ENCODE results near the gene KCTD20. TPM values are rescaled to one million over a fixed set of nuclear protein-coding genes. Genes with fewer than 3 reads are reported as not detected.

KCTD20 gene
- total RNA-seq, 1 donor from 2014 or later = 52.3 TPM

DNA sequence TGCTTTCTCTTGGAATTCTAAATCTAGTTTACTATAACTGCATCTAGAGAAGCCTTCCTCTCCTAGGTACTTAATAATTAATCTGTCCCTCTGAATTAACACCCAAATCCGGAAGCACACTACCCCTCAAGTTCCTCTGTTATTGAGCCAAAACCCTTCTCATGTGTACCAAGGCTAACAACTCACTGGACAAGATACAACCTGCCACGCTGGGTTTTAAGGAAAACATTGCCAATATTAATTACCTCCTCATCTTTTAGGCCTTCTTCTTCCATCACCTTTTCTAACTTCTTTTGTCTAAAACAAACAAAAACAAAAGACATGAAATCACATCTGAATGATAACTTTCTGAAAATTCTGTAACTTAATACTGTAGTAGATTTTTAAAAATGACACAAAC is 82.5 kb downstream of the KCTD20 start:
- no peak for DNase-seq (ENCODE audit: low read depth)

DNA sequence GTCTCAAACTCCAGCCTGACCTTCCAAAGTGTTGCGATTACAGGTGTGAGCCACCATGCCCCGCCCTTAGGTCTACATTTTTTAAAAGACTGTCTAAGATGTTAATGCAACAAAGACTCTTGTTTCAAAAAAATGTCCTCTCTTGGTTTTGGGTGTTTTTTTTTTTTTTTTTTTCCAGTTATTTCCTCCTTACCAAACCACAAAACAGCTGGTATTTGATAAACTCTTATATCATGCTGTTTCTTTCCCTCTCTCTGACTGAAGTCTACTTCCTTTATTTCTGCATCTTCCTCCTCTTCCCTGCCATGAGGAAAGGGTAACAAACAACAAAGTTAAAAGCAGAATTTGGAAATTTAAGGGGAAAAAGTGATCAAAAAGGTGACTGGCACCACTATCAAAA is 83.3 kb downstream of the KCTD20 start:
- peak; percentile 27 for DNase-seq (ENCODE audit: low read depth)

DNA sequence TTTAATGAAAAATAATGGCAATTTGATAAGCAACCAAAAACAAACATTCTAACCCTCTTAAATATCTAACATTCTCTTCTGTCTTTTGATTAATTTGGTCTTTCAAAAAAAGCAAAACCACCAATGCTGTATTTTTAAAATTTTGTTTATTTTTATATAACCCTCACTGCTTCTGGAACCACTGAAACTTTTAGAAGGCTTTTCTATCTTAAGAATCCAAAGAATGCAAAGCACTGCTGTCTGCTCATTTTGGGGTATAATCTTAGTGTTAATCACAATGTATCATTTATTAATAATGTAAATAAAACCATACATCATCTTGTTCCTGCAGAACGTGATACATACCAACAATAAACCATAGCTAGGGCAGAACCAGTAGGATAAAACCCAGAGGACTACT is 90.5 kb downstream of the KCTD20 start:
- DNase-seq (ENCODE audit: low read depth) = no peak

DNA sequence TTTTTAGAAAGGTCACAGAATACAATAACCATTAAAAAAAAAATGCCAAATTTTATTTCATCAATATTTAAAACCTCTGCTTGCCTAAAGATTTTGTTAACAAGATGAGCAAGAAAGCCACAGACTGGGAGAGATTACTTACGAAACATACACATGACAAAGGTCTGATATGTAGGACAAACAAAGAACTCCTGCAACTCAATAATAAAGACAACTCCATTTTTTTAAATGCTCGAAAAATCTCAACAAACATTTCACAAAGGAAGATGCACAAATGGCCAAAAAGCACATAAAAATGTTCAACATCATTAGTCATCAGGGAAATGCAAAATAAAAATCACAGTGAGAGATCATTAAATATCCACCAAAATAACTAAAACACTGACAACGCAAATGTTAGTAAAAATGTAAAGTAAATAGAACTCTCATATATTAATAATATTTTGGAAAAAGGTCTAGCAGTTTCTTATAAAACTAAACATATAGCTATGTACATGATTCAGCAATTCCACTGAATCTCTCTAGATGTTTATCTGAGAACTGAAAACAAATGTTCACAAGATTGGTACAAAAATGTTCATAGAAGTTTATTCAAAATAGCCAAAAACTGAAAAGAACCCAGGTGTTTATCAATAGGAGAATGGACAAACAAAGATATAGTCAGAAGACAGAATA is 94.2 kb downstream of the KCTD20 start:
- no peak for DNase-seq (ENCODE audit: low read depth)

DNA sequence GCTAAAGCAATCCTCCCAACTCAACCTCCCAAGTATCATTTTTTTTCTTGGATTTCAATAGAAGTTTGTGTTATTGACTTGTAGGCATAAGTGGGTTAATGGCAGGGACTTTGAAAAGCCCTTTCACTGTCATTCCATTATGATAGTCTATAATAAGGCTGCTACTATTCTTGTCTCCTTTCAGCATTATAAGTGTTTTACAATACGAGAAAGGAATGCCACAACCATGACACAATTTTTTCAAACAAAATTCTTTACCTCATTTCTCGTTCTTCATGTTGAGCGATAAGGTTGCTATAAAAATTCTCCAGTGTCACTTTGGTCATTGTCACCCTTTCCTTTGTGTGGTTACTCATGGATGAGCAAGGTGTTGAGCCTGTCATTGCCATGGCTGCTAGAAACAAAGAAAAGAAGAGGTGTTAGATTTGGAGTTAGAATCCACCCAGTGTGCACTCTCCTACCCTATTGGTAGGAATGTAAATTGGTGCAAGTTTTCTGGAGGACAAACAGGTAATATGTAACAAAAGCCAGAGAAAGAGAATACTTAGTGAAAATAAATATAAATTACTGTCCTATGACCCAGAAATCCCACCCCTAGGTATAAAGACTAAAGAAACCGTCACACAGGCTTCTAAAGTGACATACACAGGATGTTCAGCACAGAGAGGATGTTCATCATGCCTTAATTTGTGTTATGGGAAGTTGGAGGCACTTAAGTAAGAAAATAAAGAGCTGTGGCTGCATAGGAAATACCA is 97.2 kb downstream of the KCTD20 start:
- DNase-seq (ENCODE audit: low read depth) = no peak

Other genes starting within 250 kb of the KCTD20 start
- gene BRPF3, start 246.3 kb upstream of the KCTD20 start, total RNA-seq = 18.5 and 23.2 TPM in 2 replicates
- gene PNPLA1, start 172.9 kb upstream of the KCTD20 start, total RNA-seq = not detected in 2 replicates
- gene BNIP5, start 106.1 kb upstream of the KCTD20 start, total RNA-seq = not detected in 2 replicates
- 0.62 TPM in 1 of 2 replicates, not detected in the other for gene ETV7, start 55.3 kb upstream of the KCTD20 start, total RNA-seq
- gene PXT1, start 146 bp upstream of the KCTD20 start, total RNA-seq = 0.19 TPM in 1 of 2 replicates, not detected in the other
- 39.8 and 47.4 TPM in 2 replicates for gene STK38, start 104.5 kb downstream of the KCTD20 start, total RNA-seq
- gene SRSF3, start 151.4 kb downstream of the KCTD20 start, total RNA-seq = 99.5 and 155 TPM in 2 replicates
- 1,798 and 2,123 TPM in 2 replicates for gene CDKN1A, start 235.7 kb downstream of the KCTD20 start, total RNA-seq